DMS153 treated with DMSO at 0.1 percent for 48 hours (cell line): Measurements from ENCODE around the gene BAMBI.

Experiments used
- DNase-seq: peaks from one replicate; lab custom pipeline; 2025; ENCODE audit not compliant: unreplicated experiment; lab: John Stamatoyannopoulos, UW

Gene BAMBI

DNA sequence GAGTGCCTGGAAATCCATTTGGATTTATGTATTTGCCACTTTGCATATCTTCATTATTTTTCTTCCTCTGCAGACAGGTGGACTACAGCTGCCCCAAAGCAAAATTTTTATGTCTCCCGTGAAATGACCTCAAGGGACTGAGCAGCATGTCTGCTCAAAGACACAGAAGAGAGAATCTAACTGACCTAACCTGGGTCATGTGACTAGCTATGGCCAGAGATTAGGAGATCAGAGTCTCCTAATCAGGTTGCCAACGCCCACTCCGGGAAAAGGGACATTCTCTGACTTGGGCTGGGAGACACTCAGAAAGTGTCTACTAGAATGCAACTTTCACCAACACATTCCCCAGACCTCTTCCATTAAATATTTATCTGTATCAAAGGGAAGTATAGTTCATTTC, 2.5 kb upstream of the BAMBI start:
- DNase-seq = no peak

DNA sequence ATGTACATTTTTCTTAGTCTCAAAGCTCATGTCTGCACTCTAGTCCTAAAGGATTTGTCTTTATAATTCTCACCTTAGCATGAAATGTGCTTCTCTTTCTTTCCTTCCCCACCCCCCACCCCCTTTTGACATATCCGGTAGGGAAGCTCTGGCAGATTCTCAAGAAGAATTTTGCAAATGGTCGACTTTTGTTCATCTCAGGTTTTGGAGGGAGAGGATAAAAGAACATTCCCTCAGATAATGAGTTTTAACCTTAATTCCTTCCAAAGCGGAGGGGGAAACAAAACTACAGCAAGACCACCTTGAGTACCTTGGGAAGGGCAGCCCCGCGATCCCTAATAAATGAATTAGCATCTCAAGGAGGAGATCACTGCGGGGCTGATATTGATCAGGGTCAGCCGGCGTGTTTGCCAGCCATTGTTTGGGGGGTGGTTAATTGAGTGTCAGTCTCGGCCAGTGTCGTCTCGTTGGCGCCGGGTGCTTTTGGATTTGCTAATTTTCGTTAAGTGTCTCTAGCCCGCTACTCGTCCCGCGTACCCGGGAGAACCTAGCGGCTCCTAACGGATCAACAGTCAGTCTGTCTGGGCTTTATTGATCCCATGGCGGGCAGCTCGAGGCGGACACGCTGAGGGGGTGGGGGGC, 874 bp upstream of the BAMBI start:
- DNase-seq = no peak

DNA sequence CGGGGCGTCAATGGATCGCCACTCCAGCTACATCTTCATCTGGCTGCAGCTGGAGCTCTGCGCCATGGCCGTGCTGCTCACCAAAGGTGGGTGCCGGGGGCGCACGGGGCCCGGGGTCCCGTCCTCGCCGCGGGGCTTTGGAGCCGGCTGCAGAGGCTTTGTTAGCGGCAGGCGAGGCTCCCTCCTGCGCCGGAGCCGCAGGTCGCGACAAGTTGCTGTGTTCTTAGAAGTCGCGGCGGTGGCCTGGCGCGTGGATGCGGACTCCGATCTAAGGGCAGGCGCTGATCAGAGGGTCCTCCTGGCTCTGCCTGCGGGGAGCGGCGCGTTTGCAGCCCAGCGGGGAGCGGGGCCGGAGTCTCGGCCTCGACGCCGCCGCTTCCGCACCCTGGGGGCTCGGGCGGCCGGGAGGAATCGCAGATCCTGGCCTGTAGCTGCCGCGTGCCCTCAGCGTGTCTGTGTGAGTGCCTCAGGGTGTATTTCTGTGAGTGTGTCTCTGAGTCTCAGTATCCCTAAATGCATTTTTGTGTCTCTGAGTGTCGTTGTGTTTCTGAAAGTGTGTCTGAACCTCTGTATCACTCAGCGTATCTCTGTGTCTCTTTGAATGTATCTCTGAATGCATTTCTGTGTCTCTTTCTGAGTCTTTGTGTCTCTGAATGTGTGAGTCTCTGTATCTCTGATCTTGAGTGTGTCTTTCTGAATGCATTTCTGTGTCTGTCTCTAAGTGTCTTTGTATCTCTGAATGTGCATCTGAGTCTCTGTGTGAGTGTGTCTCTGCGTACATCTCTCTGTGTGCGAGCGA, 766 bp downstream of the BAMBI start:
- DNase-seq = no peak

DNA sequence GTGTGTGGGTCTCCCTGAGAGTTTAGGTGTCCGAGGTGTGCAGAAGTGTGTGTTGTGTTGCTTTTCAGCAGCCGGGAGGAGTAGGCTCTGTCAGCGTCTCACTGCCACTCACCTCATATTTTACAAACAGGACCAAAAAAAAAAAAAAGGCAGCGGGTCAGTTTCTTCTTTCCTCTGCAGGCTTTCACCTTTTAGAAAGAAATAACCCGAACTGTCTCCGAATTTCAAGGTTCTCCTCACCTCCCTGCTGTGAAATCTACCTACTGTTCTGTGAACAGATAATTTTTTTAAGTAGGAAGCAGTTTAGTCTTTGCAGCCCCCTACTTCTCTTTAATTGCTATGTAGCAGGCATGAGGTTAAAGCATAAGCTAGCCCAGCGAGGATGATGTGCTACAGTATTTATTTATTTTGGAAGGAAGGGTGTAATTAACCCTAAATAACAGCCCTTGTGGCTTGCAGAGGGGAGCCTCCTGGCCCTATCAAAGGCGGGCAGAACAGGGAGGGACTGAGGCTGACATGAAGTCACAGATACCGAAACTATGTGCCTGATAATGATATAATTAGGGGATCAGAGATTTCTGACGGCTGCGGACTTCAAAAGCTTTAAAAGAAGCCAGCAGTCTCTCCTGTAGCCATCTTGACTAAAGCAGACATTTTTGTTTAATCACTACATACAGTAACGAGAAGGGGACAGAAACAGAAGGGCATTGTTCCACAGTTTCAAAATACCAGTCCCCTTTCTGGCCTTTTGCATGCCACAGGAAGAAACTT, 1.6 kb downstream of the BAMBI start:
- no peak for DNase-seq

DNA sequence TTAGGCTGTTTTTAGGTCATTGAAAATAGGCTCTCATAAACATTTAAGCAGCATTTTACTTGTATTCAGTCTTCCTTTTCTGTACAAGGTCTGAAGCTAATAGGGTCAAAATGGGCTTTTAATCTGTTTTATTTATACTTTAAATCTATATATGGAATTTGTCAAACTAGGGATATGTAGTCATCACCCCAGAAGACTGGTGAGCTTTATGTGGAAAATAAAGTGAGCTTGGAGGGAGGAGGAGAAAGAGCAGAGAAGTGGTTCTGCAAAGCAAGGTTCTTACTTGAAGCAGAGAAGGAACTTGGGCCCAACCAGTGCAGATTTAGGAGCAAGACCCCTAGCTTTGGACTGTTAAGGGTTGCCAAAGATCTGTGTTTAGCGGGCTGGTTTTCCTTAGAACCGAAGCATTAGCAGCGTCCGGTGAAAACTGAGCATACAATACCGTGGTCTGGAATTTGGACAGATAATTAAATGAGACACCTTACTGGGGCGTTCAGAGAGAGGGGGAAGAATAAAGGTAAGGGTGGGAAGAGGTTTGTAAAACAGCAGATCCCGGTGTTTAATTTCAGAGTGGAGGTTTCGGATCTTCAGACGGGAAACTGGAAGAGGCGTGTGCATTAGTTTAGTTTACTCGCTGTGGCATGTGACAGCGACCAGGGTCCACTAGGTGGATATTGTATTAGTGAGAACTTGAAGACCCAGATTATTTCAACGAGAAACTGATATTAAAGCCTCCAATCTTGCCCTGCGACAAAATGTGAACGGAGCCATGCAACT, 2.4 kb downstream of the BAMBI start:
- no peak for DNase-seq

DNA sequence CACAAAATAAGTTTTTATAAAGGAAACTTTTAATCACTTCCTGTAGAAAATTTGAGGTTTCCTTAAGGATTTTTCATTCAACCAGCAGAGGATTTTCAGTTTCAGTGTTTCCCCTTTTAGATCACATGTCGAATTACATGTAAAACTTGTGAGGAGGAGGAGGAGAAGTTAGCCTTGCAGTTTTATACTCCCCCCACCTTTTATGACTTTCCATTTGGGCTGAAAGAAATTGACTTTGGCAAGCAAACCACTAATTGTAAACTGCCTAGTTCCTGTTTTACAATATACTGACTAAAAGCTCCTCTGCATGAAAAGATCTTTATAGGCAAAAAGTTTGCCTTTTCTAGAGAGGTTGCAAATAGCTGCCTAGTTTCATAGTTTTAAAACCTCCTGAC, 3.0 kb downstream of the BAMBI start:
- no peak for DNase-seq

DNA sequence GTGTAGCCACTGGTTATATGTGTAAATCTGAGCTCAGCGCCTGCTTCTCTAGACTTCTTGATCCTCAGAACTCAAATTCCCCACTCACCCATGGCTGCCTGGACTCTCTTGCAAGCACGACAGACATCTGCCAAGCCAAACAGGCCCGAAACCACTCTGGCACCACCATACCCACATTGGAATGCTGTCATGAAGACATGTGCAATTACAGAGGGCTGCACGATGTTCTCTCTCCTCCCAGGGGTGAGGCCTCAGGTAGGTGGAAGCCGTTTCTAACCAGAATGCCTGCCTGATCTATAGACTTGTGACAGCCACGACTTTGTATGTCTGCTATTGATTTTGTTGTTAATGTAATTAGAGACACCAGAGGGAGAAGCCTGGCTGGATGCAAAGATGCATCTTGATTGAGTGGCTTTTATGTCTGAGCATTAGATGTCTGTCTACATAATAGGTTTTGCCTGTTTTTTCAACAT, 4.0 kb downstream of the BAMBI start:
- no peak for DNase-seq

DNA sequence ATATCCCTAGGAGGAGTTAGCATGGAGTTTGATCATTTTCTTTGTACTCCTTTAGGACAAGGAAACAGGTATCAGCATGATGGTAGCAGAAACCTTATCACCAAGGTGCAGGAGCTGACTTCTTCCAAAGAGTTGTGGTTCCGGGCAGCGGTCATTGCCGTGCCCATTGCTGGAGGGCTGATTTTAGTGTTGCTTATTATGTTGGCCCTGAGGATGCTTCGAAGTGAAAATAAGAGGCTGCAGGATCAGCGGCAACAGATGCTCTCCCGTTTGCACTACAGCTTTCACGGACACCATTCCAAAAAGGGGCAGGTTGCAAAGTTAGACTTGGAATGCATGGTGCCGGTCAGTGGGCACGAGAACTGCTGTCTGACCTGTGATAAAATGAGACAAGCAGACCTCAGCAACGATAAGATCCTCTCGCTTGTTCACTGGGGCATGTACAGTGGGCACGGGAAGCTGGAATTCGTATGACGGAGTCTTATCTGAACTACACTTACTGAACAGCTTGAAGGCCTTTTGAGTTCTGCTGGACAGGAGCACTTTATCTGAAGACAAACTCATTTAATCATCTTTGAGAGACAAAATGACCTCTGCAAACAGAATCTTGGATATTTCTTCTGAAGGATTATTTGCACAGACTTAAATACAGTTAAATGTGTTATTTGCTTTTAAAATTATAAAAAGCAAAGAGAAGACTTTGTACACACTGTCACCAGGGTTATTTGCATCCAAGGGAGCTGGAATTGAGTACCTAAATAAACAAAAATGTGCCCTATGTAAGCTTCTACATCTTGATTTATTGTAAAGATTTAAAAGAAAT, 4.8 kb downstream of the BAMBI start:
- DNase-seq = no peak

DNA sequence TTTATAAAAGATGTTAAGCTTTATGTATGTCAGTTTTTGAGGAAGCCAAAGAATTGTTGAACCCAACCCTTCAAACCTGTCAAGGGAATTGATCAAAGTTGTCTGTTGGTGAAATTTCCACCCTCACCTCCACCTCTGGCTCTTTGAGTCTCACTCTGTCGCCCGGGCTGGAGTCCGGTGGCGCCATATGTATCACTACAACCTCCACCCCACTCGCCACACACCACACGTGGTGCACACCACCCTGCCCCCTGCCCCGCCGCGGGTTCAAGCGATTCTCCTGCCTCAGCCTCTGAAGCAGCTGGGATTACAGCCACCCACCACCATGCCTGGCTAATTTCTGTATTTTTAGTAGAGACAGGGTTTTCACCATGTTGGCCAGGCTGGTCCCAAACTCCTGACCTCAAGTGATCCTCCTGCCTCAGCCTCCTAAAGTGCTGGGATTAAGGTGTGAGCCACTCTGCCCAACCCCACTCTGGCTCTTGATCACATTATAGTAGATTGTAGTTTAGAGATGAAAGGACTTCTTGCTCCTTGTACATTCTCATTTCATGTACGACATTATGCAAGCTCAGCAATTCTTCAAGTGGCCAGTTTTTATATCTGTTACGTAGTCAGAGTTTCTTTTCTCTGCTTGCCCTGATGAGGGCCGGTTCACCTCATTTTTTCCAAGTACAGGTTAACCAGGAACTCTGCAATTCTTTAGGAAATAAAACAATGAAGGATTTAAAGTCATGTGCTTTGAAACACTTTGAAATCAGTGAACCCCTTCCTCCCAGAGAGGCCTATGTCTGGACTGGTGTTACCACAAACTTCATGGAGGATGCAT, 7.0 kb downstream of the BAMBI start:
- no peak for DNase-seq

DNA sequence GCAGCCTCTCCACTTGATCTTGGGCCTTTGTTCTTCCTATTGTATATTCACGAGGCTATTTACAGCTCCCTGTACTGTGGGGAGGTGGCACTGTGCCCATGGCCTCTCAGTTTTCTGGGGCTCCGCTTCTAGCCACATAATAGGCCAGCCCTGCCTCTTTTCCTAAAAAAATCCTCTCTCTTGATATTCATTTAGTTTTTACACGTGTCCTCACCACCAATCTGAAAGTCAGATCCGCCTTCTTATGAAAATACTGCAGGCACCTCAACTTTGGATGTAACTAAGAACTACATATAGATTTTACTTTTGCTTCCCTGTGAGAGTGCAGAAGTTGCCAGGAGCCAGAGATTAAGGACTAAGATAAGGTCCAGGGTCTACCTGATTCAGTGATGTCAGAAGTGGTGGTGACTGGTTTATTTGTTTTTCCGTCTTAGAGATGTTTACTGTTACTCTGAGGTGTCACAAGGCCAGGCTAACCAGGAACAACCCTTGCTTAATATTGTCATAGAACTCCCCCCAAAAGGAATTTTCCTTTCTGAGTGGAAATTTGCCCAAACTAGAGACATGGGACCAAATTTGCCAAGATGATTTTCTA, 7.8 kb downstream of the BAMBI start:
- no peak for DNase-seq

DNA sequence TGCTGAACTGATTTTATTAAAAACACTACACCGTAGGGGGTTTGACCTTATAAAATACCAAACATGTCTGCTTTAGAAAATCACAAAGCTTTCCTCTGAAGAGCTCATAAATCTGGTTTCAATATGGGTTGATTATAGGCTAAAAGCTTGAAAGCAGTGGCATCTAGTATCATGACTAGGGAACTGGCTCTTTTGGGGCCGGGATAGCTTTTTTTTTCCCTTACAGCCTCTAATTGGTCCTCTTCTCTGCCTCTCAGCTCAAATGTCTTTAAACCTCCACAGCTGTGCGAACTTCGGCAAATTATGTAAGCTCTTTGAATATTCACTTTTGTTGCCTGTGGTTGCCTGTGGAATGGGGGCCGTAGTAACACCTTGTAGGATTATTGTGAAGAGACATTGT, 8.4 kb downstream of the BAMBI start:
- no peak for DNase-seq

DNA sequence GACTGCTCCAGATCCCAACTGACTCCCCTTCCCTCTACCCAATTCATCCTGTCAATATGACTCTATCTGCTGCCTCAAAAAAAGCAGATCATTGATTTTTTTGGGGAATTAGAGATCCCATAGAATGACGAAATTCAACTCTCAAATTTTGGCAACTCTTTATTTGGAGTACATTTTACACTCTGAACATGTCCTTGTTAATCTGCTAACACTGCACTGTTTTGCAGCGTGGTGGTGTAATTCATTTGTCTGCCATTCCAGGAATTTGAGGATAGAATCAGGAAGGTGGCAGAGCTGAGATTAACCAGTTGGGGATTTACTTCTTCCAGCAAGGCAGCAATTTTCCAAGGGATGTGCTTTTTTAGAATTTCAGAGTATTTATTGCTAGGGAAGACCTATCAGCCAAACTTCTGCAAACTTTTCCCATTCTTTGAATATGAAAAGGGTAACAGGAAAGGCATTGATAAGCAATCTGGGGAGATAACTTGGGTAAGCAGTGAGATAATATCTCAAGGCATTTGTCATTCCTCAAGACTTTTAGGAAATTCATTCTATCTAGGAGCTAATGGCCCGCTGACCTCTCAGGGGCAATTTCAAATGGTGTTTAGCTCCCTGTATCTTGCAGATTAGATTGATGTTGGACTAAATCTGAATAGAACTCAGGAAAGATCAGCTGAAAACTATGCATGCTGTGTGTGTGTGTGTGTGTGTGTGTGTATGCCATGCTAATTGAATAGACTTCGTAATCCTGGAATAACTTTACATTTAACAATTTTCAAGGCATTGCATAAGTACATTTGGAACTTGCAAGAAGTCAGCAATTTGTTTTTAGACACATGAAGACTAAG, 9.7 kb downstream of the BAMBI start:
- DNase-seq = no peak

DNA sequence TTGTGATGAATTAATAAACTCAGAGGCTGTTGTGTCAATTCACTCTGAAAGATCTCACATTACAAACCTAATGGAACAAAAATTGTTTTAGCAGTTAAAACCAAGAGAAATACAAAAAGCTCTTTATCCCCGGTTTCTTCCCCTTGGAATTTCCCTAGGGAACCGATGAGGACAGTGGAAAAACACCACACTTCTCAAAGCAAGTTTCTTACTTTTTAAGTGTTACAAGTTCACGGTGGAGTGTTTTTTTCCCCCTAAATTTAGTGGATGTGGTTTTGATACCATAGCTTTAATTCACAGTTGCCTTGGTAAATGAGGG, 10.3 kb downstream of the BAMBI start:
- DNase-seq = no peak

DNA sequence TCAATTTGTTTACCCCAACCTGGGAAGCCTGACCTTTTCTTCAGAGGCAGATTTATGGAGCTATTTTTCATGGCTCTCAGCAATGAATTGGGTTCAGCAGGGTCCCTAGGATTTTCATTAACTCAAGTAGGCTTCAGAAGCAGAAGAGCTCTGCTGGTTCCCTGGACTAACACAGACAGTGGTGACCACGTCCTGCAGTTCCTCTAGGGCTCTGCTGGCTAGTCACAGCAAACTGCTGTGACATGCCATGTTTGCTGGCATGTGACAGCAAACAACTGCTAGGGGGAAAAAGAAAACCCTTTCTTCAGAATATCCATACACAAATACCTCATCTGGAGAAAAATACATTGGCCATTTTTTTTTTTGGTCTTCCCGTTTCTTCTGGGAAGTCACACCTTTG, 13.2 kb downstream of the BAMBI start:
- DNase-seq = no peak

DNA sequence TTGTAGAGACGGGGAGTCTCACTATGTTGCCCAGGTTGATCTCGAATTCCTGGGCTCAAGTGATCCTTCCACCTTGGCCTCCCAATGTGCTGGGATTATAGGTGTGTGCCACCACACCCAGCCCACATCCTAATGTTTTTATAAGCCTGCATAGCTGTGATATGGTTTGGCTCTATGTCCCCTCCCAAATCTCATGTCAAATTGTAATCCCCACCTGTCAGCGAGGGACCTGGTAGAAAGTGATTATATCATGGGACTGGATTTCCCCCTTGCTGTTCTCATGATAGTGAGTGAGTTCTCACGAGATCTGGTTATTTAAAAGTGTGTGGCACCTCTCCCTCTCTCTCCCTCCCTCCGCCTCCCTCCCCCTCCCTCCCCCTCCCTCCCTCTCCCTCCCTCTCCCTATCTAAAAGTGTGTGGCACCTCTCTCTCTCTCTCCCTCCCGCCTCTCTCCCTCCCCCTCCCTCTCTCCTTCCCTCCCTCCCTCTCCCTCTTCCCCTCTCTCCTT, 13.9 kb downstream of the BAMBI start:
- no peak for DNase-seq

DNA sequence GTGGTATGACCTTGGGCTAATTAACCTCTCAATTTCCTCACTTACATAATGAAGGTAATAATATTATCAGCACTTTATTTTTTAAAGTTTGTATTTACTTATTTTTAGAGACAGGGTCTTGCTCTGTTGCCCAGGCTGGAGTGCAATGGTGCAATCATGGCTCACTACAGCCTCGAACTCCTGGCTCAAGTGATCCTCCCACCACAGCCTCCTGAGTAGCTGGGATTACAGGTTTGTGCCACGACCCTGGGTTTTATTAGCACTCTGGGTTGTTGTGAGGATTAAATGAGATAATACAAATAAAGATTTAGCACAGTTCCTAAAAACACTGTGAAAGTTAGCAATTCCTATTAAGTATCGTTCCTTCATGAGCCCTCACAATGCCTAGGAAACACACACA, 14.7 kb downstream of the BAMBI start:
- no peak for DNase-seq

DNA sequence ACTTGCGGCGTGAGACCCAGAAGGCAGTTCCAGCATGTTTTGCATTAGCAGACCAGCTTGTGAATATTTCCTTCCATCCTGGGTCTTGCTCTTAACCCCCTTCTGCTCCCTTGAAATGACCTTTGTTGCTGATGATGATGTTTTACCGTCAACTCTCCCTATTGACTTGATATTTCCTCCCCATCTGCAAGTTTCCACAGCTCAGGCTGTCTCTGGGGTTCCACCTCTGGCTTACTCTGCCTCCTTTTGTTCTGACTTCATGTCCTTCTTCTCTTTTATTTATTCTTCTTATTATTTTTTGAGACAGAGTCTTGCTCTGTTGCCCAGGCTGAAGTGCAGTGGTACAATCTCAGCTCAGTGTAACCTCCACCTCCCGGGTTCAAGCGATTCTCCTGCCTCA, 17.2 kb downstream of the BAMBI start:
- no peak for DNase-seq

DNA sequence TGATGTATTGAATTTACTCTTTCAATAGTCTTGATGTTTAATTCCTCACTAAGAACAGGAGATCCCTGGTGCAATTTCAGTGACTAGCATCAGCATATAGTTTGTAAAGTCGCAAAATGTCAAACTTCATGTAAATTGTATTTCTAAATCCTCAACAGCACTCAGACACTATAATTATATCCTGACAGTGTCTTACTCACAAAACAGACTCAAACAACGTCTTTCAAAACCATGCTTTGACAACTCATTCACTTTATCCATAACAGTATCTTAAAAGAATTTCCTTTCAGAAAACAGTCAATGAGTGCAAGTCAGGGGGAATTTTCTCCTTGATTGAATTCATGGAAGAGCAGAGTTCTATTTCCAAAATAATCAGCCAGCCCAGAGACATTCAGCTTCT, 20.8 kb downstream of the BAMBI start:
- DNase-seq = no peak
